HEK293T (cell line): Measurements from ENCODE around the gene GRAMD1B.

ENCODE experiments used
- ARNT ChIP-seq: fragments of 450-650 bp; IDR thresholded peaks from 2 replicates; pipeline ENCODE4 v1.6.1; 2017; ENCODE audit warnings: mild to moderate bottlenecking
- BHLHE40 ChIP-seq: fragments of 450-650 bp; IDR thresholded peaks from 2 replicates; pipeline ENCODE4 v1.6.1; 2016; ENCODE audit warnings: mild to moderate bottlenecking, moderate library complexity, borderline replicate concordance
- CTBP1 ChIP-seq: fragments of 450-650 bp; IDR thresholded peaks from 2 replicates; pipeline ENCODE4 v1.6.1; 2016; ENCODE audit warnings: borderline replicate concordance
- ELF4 ChIP-seq: fragments of 450-650 bp; IDR thresholded peaks from 2 replicates; pipeline ENCODE4 v1.6.1; 2017; ENCODE audit warnings: antibody characterized with exemption
- FOXA1 ChIP-seq: fragments of 450-650 bp; IDR thresholded peaks from 2 replicates; pipeline ENCODE4 v1.6.1; 2016; ENCODE audit warnings: mild to moderate bottlenecking
- LEF1 ChIP-seq: fragments of 450-650 bp; IDR thresholded peaks from 2 replicates; pipeline ENCODE4 v1.6.1; 2017; ENCODE audit warnings: mild to moderate bottlenecking, borderline replicate concordance
- SP1 ChIP-seq: fragments of 450-650 bp; IDR thresholded peaks from 2 replicates; pipeline ENCODE4 v1.6.1; 2017
- TARDBP ChIP-seq: fragments of 450-650 bp; IDR thresholded peaks from 2 replicates; pipeline ENCODE4 v1.6.1; 2016
- TF ChIP-seq, protein P1 (sequence below): fragments of 450-650 bp; IDR thresholded peaks from 2 replicates; pipeline ENCODE4 v1.6.1; 2016

DNA sequence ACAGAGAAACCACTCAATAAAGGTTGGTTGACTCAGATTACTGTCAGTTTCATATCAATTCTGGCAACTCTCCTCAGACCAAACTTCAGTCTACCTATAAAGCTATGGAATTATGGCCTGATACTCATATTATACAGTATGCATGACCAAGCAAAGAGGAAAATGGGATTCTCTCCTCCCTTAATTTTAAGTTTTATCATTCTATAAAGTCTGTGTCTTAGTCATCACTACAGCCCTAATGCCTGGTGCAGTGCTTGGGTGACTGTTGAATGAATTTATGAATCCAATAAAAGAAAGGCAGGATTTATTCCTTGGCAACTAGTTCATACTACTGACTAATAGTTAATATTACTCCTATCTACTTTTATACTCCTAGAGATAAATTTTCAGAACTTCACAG is 37.6 kb upstream of the GRAMD1B start:
- TF ChIP-seq SP1 (no peak), CTBP1 (no peak), FOXA1 (no peak), ELF4 (no peak), LEF1 (no peak), BHLHE40 (no peak), ARNT (no peak), TARDBP (no peak)
- TF ChIP-seq, protein P1, sequence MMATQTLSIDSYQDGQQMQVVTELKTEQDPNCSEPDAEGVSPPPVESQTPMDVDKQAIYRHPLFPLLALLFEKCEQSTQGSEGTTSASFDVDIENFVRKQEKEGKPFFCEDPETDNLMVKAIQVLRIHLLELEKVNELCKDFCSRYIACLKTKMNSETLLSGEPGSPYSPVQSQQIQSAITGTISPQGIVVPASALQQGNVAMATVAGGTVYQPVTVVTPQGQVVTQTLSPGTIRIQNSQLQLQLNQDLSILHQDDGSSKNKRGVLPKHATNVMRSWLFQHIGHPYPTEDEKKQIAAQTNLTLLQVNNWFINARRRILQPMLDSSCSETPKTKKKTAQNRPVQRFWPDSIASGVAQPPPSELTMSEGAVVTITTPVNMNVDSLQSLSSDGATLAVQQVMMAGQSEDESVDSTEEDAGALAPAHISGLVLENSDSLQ = no peak
